Hepatocyte (in vitro differentiated cells): Measurements from ENCODE around the gene TEX14.

Experiments
- EZH2 ChIP-seq: fragments of 200-600 bp; sonication (generic); IDR thresholded peaks from 2 replicates; pipeline ENCODE4 v1.6.1; 2016; ENCODE audit warnings: antibody characterized with exemption, mild to moderate bottlenecking, borderline replicate concordance
- EZH2phosphoT487 ChIP-seq: fragments of 200-600 bp; sonication (generic); IDR thresholded peaks from one replicate; pipeline ENCODE4 v1.6.1; 2018; ENCODE audit warnings: antibody characterized with exemption, mild to moderate bottlenecking, low read depth, moderate library complexity; ENCODE audit not compliant: unreplicated experiment, severe bottlenecking
- TF ChIP-seq, protein P1 (sequence below): fragments of 200-600 bp; sonication (generic); IDR thresholded peaks from 2 replicates; pipeline ENCODE4 v1.5.1; 2016; ENCODE audit warnings: antibody characterized with exemption, mild to moderate bottlenecking; ENCODE audit not compliant: poor library complexity

- TF ChIP-seq, protein P1, sequence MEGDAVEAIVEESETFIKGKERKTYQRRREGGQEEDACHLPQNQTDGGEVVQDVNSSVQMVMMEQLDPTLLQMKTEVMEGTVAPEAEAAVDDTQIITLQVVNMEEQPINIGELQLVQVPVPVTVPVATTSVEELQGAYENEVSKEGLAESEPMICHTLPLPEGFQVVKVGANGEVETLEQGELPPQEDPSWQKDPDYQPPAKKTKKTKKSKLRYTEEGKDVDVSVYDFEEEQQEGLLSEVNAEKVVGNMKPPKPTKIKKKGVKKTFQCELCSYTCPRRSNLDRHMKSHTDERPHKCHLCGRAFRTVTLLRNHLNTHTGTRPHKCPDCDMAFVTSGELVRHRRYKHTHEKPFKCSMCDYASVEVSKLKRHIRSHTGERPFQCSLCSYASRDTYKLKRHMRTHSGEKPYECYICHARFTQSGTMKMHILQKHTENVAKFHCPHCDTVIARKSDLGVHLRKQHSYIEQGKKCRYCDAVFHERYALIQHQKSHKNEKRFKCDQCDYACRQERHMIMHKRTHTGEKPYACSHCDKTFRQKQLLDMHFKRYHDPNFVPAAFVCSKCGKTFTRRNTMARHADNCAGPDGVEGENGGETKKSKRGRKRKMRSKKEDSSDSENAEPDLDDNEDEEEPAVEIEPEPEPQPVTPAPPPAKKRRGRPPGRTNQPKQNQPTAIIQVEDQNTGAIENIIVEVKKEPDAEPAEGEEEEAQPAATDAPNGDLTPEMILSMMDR: no peak
- TF ChIP-seq EZH2 (no peak), EZH2phosphoT487 (no peak)
These were observed 51.6 kb downstream of the TEX14 start for GRCh38 chr17:58640202-58640601.
